HepG2 (cell line): ENCODE results near the gene TWIST2. TPM values are rescaled to one million over a fixed set of nuclear protein-coding genes. Genes with fewer than 3 reads are reported as not detected.

Experiments
- ATAC-seq: fragments of 200-7000 bp; cut with Tn5 transposase; 3 replicates; pipeline ENCODE4 v1.9.1; 2020; ENCODE audit warnings: mild to moderate bottlenecking, moderate library complexity
- BruUV-seq: library from RNA; stranded (reverse); fragments of 400-500 nt; replicated peaks from 2 replicates; lab custom pipeline; 2021; lab: Mats Ljungman, UMichigan
- CTCF ChIA-PET: fragments of 300-600 bp; formaldehyde crosslinking; extraction: SDS; loops from one replicate; lab custom pipeline; 2021; ENCODE audit warnings: low total read pairs, inconsistent platforms, low intra/inter-chr PET ratio; lab: Yijun Ruan, JAX
- POLR2A ChIA-PET: fragments of 350-600 bp; sonication (Branson Sonifier 250); formaldehyde crosslinking; loops from one replicate; lab custom pipeline; 2020; ENCODE audit warnings: antibody characterized with exemption, inconsistent platforms; lab: Yijun Ruan, JAX
- DNase-seq: peaks from one replicate; pipeline ENCODE4 v3.0.0-alpha.2; 2015; ENCODE audit warnings: low spot score
- FAIRE-seq: peaks from 3 replicates; lab custom pipeline; 2011; peaks lifted over from hg19 to GRCh38; lab: Jason Lieb, UNC
- H2AFZ ChIP-seq: one replicate; pipeline ENCODE4 v1.6.1; 2011; ENCODE audit warnings: low read length, inconsistent platforms
- H3K27ac ChIP-seq: fragments of 300-600 bp; 3 replicates; pipeline ENCODE4 v1.8.0; 2011; ENCODE audit warnings: mixed run types, mild to moderate bottlenecking, mixed read lengths, low read length, inconsistent platforms; ENCODE audit not compliant: insufficient read depth; ENCODE audit errors: extremely low read length
- H3K27me3 ChIP-seq, 2 experiments: fragments of 200-600 bp in 1 of 2; 2 replicates in 1 of 2; 3 replicates in 1 of 2; pipeline versions ENCODE4 v1.6.0 to v1.8.0; 2011; ENCODE audit warnings: low read length in 2 of 2, mild to moderate bottlenecking in 2 of 2, moderate library complexity in 2 of 2, inconsistent platforms in 1 of 2; ENCODE audit not compliant: insufficient read depth in 2 of 2, control insufficient read depth in 1 of 2
- H3K36me3 ChIP-seq, 2 experiments: fragments of 200-600 bp in 1 of 2; replicated peaks in 1 of 2; 2 replicates in 1 of 2; 3 replicates in 1 of 2; pipeline versions ENCODE4 v1.5.1 to v1.8.0; 2011; ENCODE audit warnings: low read length in 2 of 2, inconsistent platforms in 1 of 2; ENCODE audit not compliant: insufficient read depth in 2 of 2, control insufficient read depth in 1 of 2
- H3K4me1 ChIP-seq: 2 replicates; pipeline ENCODE4 v1.5.1; 2012; ENCODE audit warnings: low read length, inconsistent platforms; ENCODE audit not compliant: insufficient read depth
- H3K4me2 ChIP-seq: 2 replicates; pipeline ENCODE4 v1.6.0; 2011; ENCODE audit warnings: low read depth, low read length, inconsistent platforms
- H3K4me3 ChIP-seq, 3 experiments: fragments of 200-600 bp in 1 of 3; sonication (generic), shearing (Covaris generic) in 1 of 3; replicated peaks in 1 of 3; 2 replicates each; pipeline ENCODE4 v1.5.1; 2011 to 2016; ENCODE audit warnings: low read length in 3 of 3, inconsistent platforms in 2 of 3, low read depth in 2 of 3, mild to moderate bottlenecking in 2 of 3, control low read depth in 1 of 3, mixed read lengths in 1 of 3; ENCODE audit not compliant: insufficient read depth in 1 of 3
- H3K79me2 ChIP-seq: one replicate; pipeline ENCODE4 v1.6.1; 2011; ENCODE audit warnings: low read length, inconsistent platforms; ENCODE audit not compliant: insufficient read depth
- H3K9ac ChIP-seq: 2 replicates; pipeline ENCODE4 v1.6.0; 2011; ENCODE audit warnings: mild to moderate bottlenecking, low read depth, low read length, inconsistent platforms; ENCODE audit not compliant: insufficient read depth
- H3K9me3 ChIP-seq: 2 replicates; pipeline ENCODE4 v1.5.1; 2012; ENCODE audit warnings: mild to moderate bottlenecking, low read length
- H4K20me1 ChIP-seq: 2 replicates; pipeline ENCODE4 v1.6.0; 2011; ENCODE audit warnings: inconsistent platforms, mild to moderate bottlenecking, low read length, moderate library complexity; ENCODE audit not compliant: insufficient read depth
- EZH2 ChIP-seq: conservative IDR thresholded peaks from 2 replicates; pipeline ENCODE4 v1.6.1; 2012; ENCODE audit warnings: mild to moderate bottlenecking, low read depth, low read length, moderate library complexity
- GTF3A ChIP-seq: sonication (generic); formaldehyde crosslinking; conservative IDR thresholded peaks from 2 replicates; pipeline ENCODE4 v1.4.0; 2020; ENCODE audit warnings: mild to moderate bottlenecking, missing genetic modification reagents
- MEF2D ChIP-seq: sonication (generic); formaldehyde crosslinking; IDR thresholded peaks from 2 replicates; pipeline ENCODE4 v1.5.1; 2020; ENCODE audit warnings: mild to moderate bottlenecking, missing genetic modification reagents
- PHF5A ChIP-seq: IDR thresholded peaks from one replicate; pipeline ENCODE4 v1.6.1; 2018; ENCODE audit warnings: low read depth, missing genetic modification reagents; ENCODE audit not compliant: unreplicated experiment
- WGBS: methylation state at CpG from one replicate; pipeline ENCODE4 v1.1.6; 2017; ENCODE audit warnings: low lambda C conversion rate; 5-methylcytosine and 5-hydroxymethylcytosine counted together
- in situ Hi-C: cut with HindIII; loops from 2 replicates; pipeline ENCODE4 v1.10.0; 2017; ENCODE audit warnings: low pct_unique_long_range_greater_than_20kb; ENCODE audit not compliant: extremely low pct_ligation_motif_present
- intact Hi-C: fragments of 100-400 bp; cut with micrococcal nuclease; formaldehyde crosslinking; loops from one replicate; pipeline ENCODE4 v1.10.0; 2022; ENCODE audit not compliant: unreplicated experiment
- polyA plus RNA-seq, 8 experiments: library from polyadenylated mRNA; depleted of rRNA in 3 of 8; stranded (reverse) in 7 of 8; unstranded in 1 of 8; fragments of >200 nt; fragmentation: Illumina TruSeq in 4 of 8; extraction: Trizol in 4 of 8; gene quantifications; 2 replicates each; pipeline versions ENCODE4 v1.2.1 to v1.2.3, GENCODE V29; 2011 to 2016; ENCODE audit warnings: low read depth in 4 of 8, missing spikeins in 1 of 8, mixed read lengths in 1 of 8; ENCODE audit not compliant: insufficient read depth in 1 of 8
- total RNA-seq, 5 experiments: library from RNA; depleted of rRNA; stranded (reverse); fragments of >200 nt; fragmentation: Illumina TruSeq; extraction: Trizol; gene quantifications; 2 replicates each; pipeline ENCODE4 v1.2.3, GENCODE V29; 2016; ENCODE audit warnings: low read depth in 1 of 5

Gene TWIST2
- total and polyA plus RNA-seq, 2 of the 13 experiments (the other 11 are each of a cell fraction or from before 2014, with no cell fraction given), result 0.08 to 0.11 TPM

- no peak overlapping the region for H2AFZ ChIP-seq
- H3K4me1 ChIP-seq, result no peaks in the 10 kb centered on the region
- FAIRE-seq, result no peak
- peaks cover 28 to 79% of the 10 kb centered on the region in 2 experiments for H3K27me3 ChIP-seq
- H3K79me2 ChIP-seq, result no peaks in the 10 kb centered on the region
- no peaks in the 10 kb centered on the region for H3K36me3 ChIP-seq
- TF ChIP-seq MEF2D (CRISPR knock-in tag) (no peak), EZH2 (peak; percentile 65; the same call in 1 of the 2 replicates), PHF5A (CRISPR knock-in tag) (no peak)
- DNase-seq, result no peak
- no peaks in the 10 kb centered on the region for H4K20me1 ChIP-seq
- ChIA-PET POLR2A (no interaction called here), CTCF (no interaction called here)
- 55% methylated on average over 29 of the region's 29 CpGs for WGBS
- intact Hi-C loops (no loop called here), in situ Hi-C loops (no loop called here)
- no TSS peak for BruUV-seq
- no peak overlapping the region for H3K4me3 ChIP-seq
- H3K4me2 ChIP-seq, result no peak overlapping the region
- no peaks in the 10 kb centered on the region for H3K9me3 ChIP-seq
- ATAC-seq, result peak; percentile 11; the same call in 1 of the 3 replicates
- H3K27ac ChIP-seq, result no peak overlapping the region
- H3K9ac ChIP-seq, result no peak overlapping the region
These were observed 43.0 kb downstream of the TWIST2 start for GRCh38 chr2:238890618-238891456.

DNA sequence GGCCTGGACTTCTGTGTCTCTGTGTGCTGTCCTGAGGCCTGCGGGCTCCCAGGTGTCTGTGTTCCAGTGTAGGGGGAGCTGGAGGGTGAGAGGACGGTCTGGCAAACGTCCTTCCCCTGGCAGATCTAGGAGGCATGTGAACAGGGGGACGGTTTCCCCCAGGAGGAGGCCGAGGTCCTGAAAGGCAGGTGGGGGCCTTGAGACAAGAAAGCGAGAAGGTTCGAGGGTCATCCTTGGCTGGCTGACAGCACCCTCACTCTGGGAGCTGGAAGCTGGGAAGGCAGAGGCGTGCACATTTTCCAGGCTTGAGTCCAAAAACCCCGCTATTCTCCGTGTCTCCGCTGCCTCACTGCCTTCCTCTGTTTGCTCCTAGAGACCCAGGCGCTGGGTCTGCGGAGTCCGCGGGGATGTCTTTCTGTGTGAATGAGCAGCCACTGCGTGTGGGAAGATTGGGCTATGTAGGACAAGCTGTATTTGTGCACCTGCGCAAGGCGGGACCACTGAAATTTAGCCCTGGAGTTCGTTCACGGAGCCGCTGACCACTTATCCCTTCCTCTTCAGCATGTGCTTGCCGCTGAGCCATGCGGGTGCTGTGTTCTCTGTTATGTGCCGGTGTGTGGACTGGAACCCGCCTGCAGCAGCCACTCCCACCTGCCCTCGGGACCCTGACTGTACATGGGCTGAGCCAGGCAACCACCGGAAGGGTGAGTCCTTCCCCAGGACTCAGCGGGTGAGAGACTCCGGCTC lies 43.7 kb downstream of the TWIST2 start:
- no peak overlapping the region for H3K27ac ChIP-seq
- no peak overlapping the region for H3K9ac ChIP-seq
- FAIRE-seq, result no peak
- ChIA-PET POLR2A (no interaction called here), CTCF (no interaction called here)
- no peak overlapping the region for H3K4me3 ChIP-seq
- intact Hi-C loops (no loop called here), in situ Hi-C loops (no loop called here)
- no TSS peak for BruUV-seq
- no peak for TF ChIP-seq GTF3A
- H4K20me1 ChIP-seq, result no peaks in the 10 kb centered on the region
- WGBS, result 61% methylated on average over 27 of the region's 29 CpGs
- H2AFZ ChIP-seq, result no peak overlapping the region
- H3K4me2 ChIP-seq, result no peak overlapping the region
- no peaks in the 10 kb centered on the region for H3K9me3 ChIP-seq
- peaks cover 28 to 80% of the 10 kb centered on the region in 2 experiments for H3K27me3 ChIP-seq
- no peak for ATAC-seq
- H3K4me1 ChIP-seq, result no peaks in the 10 kb centered on the region
- DNase-seq, result no peak
- H3K79me2 ChIP-seq, result no peaks in the 10 kb centered on the region
- no peaks in the 10 kb centered on the region for H3K36me3 ChIP-seq
